Astrocyte (in vitro differentiated cells and primary cell): Measurements from ENCODE around the gene PCARE. TPM values are rescaled to one million over a fixed set of nuclear protein-coding genes. Genes with fewer than 3 reads are reported as not detected.

Experiments used
- DNase-seq: peaks from one replicate; pipeline ENCODE4 v3.0.0-alpha.2; 2010; ENCODE audit warnings: low read depth
- FAIRE-seq: peaks from 2 replicates; lab custom pipeline; 2011; peaks lifted over from hg19 to GRCh38; lab: Jason Lieb, UNC
- H2AFZ ChIP-seq: 2 replicates; pipeline ENCODE4 v1.6.0; 2012; ENCODE audit warnings: low read depth, low read length, inconsistent platforms
- H3K27ac ChIP-seq: 2 replicates; pipeline ENCODE4 v1.5.1; 2011; ENCODE audit warnings: low read depth, low read length, inconsistent platforms
- H3K27me3 ChIP-seq: 2 replicates; pipeline ENCODE4 v1.6.0; 2011; ENCODE audit warnings: low read length, inconsistent platforms; ENCODE audit not compliant: insufficient read depth
- H3K36me3 ChIP-seq: 2 replicates; pipeline ENCODE4 v1.5.1; 2011; ENCODE audit warnings: low read length, inconsistent platforms; ENCODE audit not compliant: insufficient read depth
- H3K4me1 ChIP-seq: 2 replicates; pipeline ENCODE4 v1.5.1; 2011; ENCODE audit warnings: low read length, inconsistent platforms; ENCODE audit not compliant: insufficient read depth
- H3K4me2 ChIP-seq: 2 replicates; pipeline ENCODE4 v1.6.0; 2012; ENCODE audit warnings: low read length, inconsistent platforms
- H3K4me3 ChIP-seq: 2 replicates; pipeline ENCODE4 v1.5.1; 2011; ENCODE audit warnings: low read depth, mild to moderate bottlenecking, low read length, inconsistent platforms; ENCODE audit not compliant: insufficient read depth
- H3K79me2 ChIP-seq: 2 replicates; pipeline ENCODE4 v1.6.0; 2012; ENCODE audit warnings: mild to moderate bottlenecking, low read length, inconsistent platforms; ENCODE audit not compliant: insufficient read depth
- H3K9ac ChIP-seq: 2 replicates; pipeline ENCODE4 v1.6.0; 2012; ENCODE audit warnings: mild to moderate bottlenecking, low read length, inconsistent platforms
- H3K9me3 ChIP-seq: 2 replicates; pipeline ENCODE4 v1.5.1; 2012; ENCODE audit warnings: low read depth, mild to moderate bottlenecking, low read length, inconsistent platforms; ENCODE audit not compliant: insufficient read depth
- H4K20me1 ChIP-seq: 2 replicates; pipeline ENCODE4 v1.6.0; 2012; ENCODE audit warnings: low read length, inconsistent platforms; ENCODE audit not compliant: insufficient read depth
- H3K27ac Mint-ChIP-seq: one replicate; pipeline ENCODE4 v1.8.0; 2021; ENCODE audit warnings: mild to moderate bottlenecking, mixed read lengths; ENCODE audit not compliant: unreplicated experiment
- H3K27me3 Mint-ChIP-seq: one replicate; pipeline ENCODE4 v1.8.0; 2021; ENCODE audit warnings: low read depth, mixed read lengths; ENCODE audit not compliant: unreplicated experiment
- H3K36me3 Mint-ChIP-seq: one replicate; pipeline ENCODE4 v1.8.0; 2021; ENCODE audit warnings: low read depth, mixed read lengths; ENCODE audit not compliant: unreplicated experiment
- H3K4me1 Mint-ChIP-seq: one replicate; pipeline ENCODE4 v1.8.0; 2021; ENCODE audit warnings: low read depth, mixed read lengths; ENCODE audit not compliant: unreplicated experiment
- H3K4me3 Mint-ChIP-seq: one replicate; pipeline ENCODE4 v1.8.0; 2021; ENCODE audit warnings: mild to moderate bottlenecking, moderate library complexity, mixed read lengths; ENCODE audit not compliant: unreplicated experiment
- H3K9me3 Mint-ChIP-seq: one replicate; pipeline ENCODE4 v1.8.0; 2021; ENCODE audit warnings: mild to moderate bottlenecking, mixed read lengths; ENCODE audit not compliant: unreplicated experiment
- CTCF ChIP-seq: IDR thresholded peaks from 2 replicates; pipeline ENCODE4 v1.5.1; 2011; ENCODE audit warnings: low read depth, mild to moderate bottlenecking, inconsistent platforms, low read length, moderate library complexity; ENCODE audit not compliant: insufficient read depth
- EZH2 ChIP-seq: IDR thresholded peaks from 2 replicates; pipeline ENCODE4 v1.6.1; 2012; ENCODE audit warnings: mild to moderate bottlenecking, low read length, inconsistent platforms; ENCODE audit not compliant: insufficient read depth
- total RNA-seq: library from RNA; stranded (reverse); gene quantifications from 2 replicates; pipeline ENCODE4 v1.2.1, GENCODE V29; 2021

Gene PCARE
- total RNA-seq, 1 donor from 2014 or later: not detected

- FAIRE-seq (no peak), DNase-seq (no peak)
- Histone ChIP-seq H3K27ac (no peak overlapping the region), H3K4me1 (peaks cover 5% of the 10 kb centered on the region), H3K36me3 (no peaks in the 10 kb centered on the region), H3K4me2 (no peak overlapping the region), H4K20me1 (no peaks in the 10 kb centered on the region), H3K79me2 (no peaks in the 10 kb centered on the region), H3K9ac (no peak overlapping the region), H3K4me3 (no peak overlapping the region), H2AFZ (no peak overlapping the region), H3K9me3 (no peaks in the 10 kb centered on the region), H3K27me3 (no peaks in the 10 kb centered on the region)
- Mint-ChIP-seq H3K36me3 (peaks cover 6% of the 10 kb centered on the region), H3K27me3 (peaks cover 49% of the 10 kb centered on the region), H3K4me1 (no peaks in the 10 kb centered on the region), H3K4me3 (no peak overlapping the region), H3K27ac (no peak overlapping the region), H3K9me3 (peaks cover 3% of the 10 kb centered on the region)
- no peak for TF ChIP-seq CTCF
- TF ChIP-seq EZH2: no peak
Observed at GRCh38 chr2:29024882-29025430, 49.4 kb downstream of the PCARE start.

- Histone ChIP-seq H3K9ac (no peak overlapping the region), H3K4me2 (peak overlapping the region; percentile 24), H3K27me3 (no peaks in the 10 kb centered on the region), H2AFZ (no peak overlapping the region), H3K27ac (no peak overlapping the region), H3K4me1 (peaks cover 5% of the 10 kb centered on the region), H3K36me3 (no peaks in the 10 kb centered on the region), H3K9me3 (no peaks in the 10 kb centered on the region), H4K20me1 (no peaks in the 10 kb centered on the region), H3K4me3 (no peak overlapping the region), H3K79me2 (no peaks in the 10 kb centered on the region)
- Mint-ChIP-seq H3K27me3 (peaks cover 49% of the 10 kb centered on the region), H3K4me1 (no peaks in the 10 kb centered on the region), H3K36me3 (peaks cover 6% of the 10 kb centered on the region), H3K4me3 (no peak overlapping the region), H3K27ac (no peak overlapping the region), H3K9me3 (peaks cover 3% of the 10 kb centered on the region)
- DNase-seq (no peak), FAIRE-seq (no peak)
- no peak for TF ChIP-seq EZH2
Observed at GRCh38 chr2:29023188-29023587, 51.1 kb downstream of the PCARE start.

- H3K9ac ChIP-seq: no peak overlapping the region
- H3K27me3 ChIP-seq: no peaks in the 10 kb centered on the region
- no peaks in the 10 kb centered on the region for H3K36me3 ChIP-seq
- DNase-seq (peak; percentile 46), FAIRE-seq (no peak)
- no peak overlapping the region for H3K4me3 ChIP-seq
- no peaks in the 10 kb centered on the region for H4K20me1 ChIP-seq
- H3K27ac ChIP-seq: no peak overlapping the region
- Mint-ChIP-seq H3K9me3 (peaks cover 3% of the 10 kb centered on the region), H3K4me1 (no peaks in the 10 kb centered on the region), H3K4me3 (no peak overlapping the region), H3K27me3 (peaks cover 51% of the 10 kb centered on the region), H3K27ac (no peak overlapping the region), H3K36me3 (peaks cover 6% of the 10 kb centered on the region)
- H3K4me2 ChIP-seq: peak overlapping the region; percentile 24
- H3K9me3 ChIP-seq: no peaks in the 10 kb centered on the region
- peaks cover 5% of the 10 kb centered on the region for H3K4me1 ChIP-seq
- TF ChIP-seq EZH2 (no peak), CTCF (no peak)
- H3K79me2 ChIP-seq: no peaks in the 10 kb centered on the region
- no peak overlapping the region for H2AFZ ChIP-seq
Observed at GRCh38 chr2:29022679-29023078, 51.6 kb downstream of the PCARE start.
